GM12873 (cell line): ENCODE data around the gene GPD2.

Experiments used
- TF ChIP-seq, protein P1 (sequence below): IDR thresholded peaks from 2 replicates; pipeline ENCODE4 v1.5.1; 2012; ENCODE audit warnings: low read depth, mild to moderate bottlenecking, moderate library complexity, low read length, control low read depth; ENCODE audit not compliant: insufficient read depth; ENCODE audit errors: missing control alignments

GPD2 gene

DNA sequence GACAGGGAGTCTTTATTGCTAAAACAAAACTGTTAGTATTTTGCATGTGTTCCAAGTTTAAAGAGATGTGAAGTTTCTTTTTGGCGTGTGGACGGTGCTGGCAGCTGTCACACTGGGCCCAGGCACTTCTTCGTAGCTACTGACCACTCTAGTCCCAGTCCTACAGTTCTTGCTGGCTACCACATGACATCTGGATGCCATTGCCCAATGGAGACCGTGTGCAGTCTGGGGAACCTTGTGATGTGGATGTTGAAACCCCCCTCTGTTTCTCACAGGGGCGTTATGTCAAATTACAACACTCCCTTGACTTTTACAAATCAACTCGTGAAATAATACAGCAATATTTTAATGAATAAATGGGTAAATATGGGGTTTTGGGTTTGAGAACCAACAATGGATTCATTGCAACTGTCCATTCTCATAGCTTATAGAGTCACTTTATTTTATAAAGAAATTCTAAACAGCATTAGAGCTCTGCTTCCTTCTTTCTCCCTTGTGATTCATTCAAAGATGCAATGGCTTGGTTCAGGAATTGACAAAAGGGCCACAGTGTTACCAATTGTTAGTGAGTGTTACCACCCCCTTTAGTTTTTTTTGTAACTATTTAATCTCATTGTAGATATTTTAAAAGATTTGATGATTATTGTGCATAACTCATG, 1.2 kb downstream of the GPD2 start:
- TF ChIP-seq, protein P1, sequence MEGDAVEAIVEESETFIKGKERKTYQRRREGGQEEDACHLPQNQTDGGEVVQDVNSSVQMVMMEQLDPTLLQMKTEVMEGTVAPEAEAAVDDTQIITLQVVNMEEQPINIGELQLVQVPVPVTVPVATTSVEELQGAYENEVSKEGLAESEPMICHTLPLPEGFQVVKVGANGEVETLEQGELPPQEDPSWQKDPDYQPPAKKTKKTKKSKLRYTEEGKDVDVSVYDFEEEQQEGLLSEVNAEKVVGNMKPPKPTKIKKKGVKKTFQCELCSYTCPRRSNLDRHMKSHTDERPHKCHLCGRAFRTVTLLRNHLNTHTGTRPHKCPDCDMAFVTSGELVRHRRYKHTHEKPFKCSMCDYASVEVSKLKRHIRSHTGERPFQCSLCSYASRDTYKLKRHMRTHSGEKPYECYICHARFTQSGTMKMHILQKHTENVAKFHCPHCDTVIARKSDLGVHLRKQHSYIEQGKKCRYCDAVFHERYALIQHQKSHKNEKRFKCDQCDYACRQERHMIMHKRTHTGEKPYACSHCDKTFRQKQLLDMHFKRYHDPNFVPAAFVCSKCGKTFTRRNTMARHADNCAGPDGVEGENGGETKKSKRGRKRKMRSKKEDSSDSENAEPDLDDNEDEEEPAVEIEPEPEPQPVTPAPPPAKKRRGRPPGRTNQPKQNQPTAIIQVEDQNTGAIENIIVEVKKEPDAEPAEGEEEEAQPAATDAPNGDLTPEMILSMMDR = no peak

DNA sequence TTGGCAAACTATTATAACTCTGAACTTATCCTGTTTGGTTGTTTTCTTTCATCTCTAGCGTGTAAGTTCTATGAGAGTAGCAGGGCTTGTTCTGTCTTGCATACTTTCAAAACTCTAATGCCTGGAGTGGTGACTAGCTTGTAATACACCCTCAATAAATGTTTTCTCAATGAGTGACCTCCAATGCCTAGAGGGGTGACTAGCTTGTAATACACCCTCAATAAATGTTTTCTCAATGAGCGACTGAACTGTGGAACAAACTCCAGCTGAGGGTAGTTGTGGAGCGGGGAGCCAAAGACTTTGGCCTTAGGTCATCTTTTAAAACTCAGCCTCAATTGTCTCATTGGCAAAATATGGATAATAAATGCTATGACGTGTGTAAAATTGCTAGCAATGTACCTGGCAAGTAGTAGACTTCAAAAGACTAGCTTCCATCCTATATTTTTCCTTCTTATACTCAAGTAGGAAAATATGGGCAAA, 1.8 kb downstream of the GPD2 start:
- TF ChIP-seq, protein P1 = no peak

DNA sequence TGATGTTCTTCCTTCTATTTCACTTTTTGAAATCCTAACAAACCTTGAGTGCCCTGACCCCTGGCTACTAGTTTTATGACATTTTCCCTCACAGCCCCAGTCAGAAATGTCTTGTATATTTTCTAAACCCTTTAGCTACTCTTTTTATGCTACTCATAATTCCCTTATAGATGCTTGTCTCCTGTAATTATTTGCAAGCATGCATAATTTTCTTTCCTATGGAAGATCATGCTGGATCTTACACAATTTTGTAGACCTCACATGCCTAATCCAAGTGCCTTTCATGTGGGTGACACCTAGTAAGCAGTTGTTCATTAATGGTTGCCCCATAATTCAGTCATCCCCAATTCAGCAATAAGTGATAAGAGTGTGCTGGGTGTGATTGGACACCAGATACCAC, 6.9 kb downstream of the GPD2 start:
- TF ChIP-seq, protein P1 = no peak

DNA sequence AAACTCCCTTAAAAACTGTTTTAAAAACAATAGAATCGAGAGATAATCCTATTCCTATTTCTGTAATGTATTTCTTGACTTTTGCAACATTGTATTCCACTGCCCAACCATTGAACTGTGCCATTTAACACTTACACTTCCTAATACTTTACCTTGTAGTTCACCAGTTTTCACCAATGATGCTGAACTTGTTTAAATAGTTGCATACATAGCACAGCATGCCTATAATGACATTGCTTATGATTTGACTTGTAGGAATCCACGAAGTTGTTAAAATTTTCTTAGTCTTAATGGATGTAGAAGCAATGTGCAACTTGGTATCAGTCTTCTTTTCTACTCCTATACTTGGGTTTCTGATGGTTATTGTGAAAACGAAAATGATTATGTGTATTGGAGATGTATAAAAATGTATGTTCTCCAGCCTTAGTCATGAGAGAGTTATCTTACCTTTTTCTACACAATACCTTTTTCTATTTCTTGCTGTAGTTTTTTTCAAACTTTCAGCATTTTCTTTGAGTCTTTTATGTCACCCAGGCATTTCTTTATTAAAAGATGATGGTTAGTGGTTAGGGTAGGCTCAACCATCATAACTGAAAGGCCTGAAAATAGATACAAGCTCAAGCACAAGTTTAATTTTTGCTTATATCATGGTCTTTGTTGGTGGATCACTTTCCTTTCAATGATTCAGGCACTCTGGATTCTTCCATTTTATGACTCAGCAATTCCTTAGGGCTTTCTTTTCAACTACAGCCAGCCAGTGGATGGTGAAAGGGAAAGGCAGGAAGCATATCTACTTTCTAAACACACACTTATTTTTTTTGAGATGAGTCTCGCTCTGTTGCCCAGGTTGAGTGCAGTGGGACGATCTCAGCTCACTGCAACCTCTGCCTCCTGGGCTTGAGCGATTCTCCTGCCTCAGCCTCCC, 9.4 kb downstream of the GPD2 start:
- TF ChIP-seq, protein P1 = no peak

DNA sequence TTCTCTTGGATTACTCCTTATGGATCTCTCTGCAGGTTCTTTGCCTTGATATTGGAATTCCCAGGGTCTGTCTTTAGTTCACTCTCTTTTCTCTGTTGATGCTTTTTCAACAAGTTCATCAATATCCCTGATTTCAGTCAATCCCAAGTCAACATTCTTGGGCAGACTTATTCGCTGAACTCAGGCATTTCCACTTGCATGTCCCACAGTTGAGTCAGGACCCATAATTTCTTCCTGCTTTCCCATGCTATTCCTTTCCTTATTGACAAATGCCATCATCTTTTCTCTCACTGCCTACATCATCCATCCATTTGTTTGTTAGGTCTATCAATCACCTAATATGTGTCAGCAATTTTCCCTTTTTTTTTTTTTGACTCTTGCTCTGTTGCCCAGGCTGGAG, 11.6 kb downstream of the GPD2 start:
- TF ChIP-seq, protein P1 = no peak

DNA sequence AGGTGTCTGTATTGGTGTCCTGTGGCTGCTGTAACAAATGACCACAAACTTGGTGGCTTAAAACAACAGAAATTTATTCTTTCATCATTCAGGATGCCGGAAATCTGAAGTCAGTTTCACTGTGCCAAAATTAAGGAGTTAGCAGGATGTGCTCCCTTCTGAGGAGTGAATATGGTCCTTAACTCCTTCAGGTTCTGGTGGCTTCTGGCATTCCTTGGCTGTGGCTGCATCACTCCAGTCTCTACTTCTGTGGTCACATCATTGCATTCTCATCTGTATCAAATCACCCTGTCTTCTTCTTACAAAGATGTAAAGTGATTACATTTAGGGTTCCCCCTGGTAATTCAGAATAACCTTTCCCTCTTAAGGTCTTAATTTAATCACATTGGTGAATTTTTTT, 12.6 kb downstream of the GPD2 start:
- TF ChIP-seq, protein P1 = no peak

DNA sequence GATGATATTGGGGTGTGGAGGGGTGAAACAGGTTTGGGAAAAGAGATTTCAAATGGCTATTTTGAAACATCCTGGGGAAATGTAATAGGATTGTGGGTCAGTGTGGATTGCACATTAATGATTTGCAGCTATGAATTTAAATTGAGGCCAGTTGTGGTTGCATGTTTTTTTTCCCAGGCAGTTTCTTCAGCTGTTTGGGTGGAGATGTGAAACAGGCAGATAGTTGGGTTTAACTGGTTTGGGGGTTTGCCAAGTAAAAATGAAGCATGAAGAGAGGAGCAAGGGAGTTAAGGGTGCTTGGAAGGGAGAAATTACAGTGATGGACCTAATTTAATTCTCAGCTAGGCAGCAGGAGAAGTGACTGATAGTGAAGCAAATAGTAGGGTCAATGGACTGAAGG, 16.8 kb downstream of the GPD2 start:
- TF ChIP-seq, protein P1 = no peak
